PC-3 (cell line): ENCODE data around the gene TMEM161A.

ENCODE experiments used
- CTCF ChIP-seq: fragments of 300-600 bp; sonication (generic); conservative IDR thresholded peaks from 2 replicates; pipeline ENCODE4 v1.5.1; 2017; ENCODE audit warnings: antibody characterized with exemption, low read depth, mild to moderate bottlenecking, low read length
- EZH2 ChIP-seq: fragments of 300-600 bp; sonication (generic); IDR thresholded peaks from one replicate; pipeline ENCODE4 v1.6.1; 2017; ENCODE audit warnings: antibody characterized with exemption, mild to moderate bottlenecking, low read length; ENCODE audit not compliant: unreplicated experiment
- EZH2phosphoT487 ChIP-seq: fragments of 300-600 bp; sonication (generic); IDR thresholded peaks from 2 replicates; pipeline ENCODE4 v1.6.1; 2018; ENCODE audit warnings: mild to moderate bottlenecking, antibody characterized with exemption, low read length, borderline replicate concordance

- no peak for TF ChIP-seq CTCF
- no peak for TF ChIP-seq EZH2phosphoT487
- TF ChIP-seq EZH2: no peak
Measured at GRCh38 chr19:19095691-19096090, 42.6 kb downstream of the TMEM161A start.
